HCT116 (cell line): ENCODE measurements around the gene CPNE8. TPM values are rescaled to one million over a fixed set of nuclear protein-coding genes. Genes with fewer than 3 reads are reported as not detected.
A peak's percentile ranks its signal among the peaks of the same experiment; 100 is the strongest.

ENCODE experiments used
- ATAC-seq: fragments of 200-7000 bp; cut with Tn5 transposase; 2 replicates; pipeline ENCODE4 v1.9.1; 2020; ENCODE audit warnings: mild to moderate bottlenecking, moderate library complexity
- BruUV-seq: library from RNA; stranded (reverse); fragments of 400-500 nt; replicated peaks from 2 replicates; lab custom pipeline; 2021; lab: Mats Ljungman, UMichigan
- CTCF ChIA-PET: fragments of 300-600 bp; sonication (Branson Sonifier 250); formaldehyde crosslinking; loops from one replicate; lab custom pipeline; 2021; ENCODE audit warnings: antibody characterized with exemption; lab: Charles Lee
- POLR2A ChIA-PET: fragments of 300-600, 350-600 bp; sonication (Branson Sonifier 250); formaldehyde crosslinking; loops from one replicate; lab custom pipeline; 2021; ENCODE audit warnings: antibody characterized with exemption; lab: Charles Lee
- RAD21 ChIA-PET, 2 experiments: fragments of 300-600 bp; sonication (Branson Sonifier 250); formaldehyde crosslinking; loops; one replicate each; lab custom pipeline; 2023; ENCODE audit warnings: low total read pairs in 2 of 2; ENCODE audit not compliant: uncharacterized antibody in 2 of 2, unreplicated experiment in 2 of 2, low non-redundant PET in 1 of 2; lab: Charles Lee
- DNase-seq: peaks from one replicate; pipeline ENCODE4 v3.0.0-alpha.2; 2010; ENCODE audit warnings: low read depth, low spot score
- H2AFZ ChIP-seq: fragments of 200-600 bp; shearing (Covaris generic), sonication (generic); 2 replicates; pipeline ENCODE4 v1.6.1; 2017; ENCODE audit warnings: low read depth, mixed run types, mixed read lengths, antibody characterized with exemption, low read length; ENCODE audit not compliant: poor library complexity, severe bottlenecking
- H3K27ac ChIP-seq: 2 replicates; pipeline ENCODE4 v1.5.1; 2012; ENCODE audit warnings: low read depth, low read length
- H3K27me3 ChIP-seq: fragments of 200-600 bp; sonication (generic); 2 replicates; pipeline ENCODE4 v1.6.1; 2016; ENCODE audit warnings: mixed run types, low read length, mixed read lengths; ENCODE audit not compliant: insufficient read depth
- H3K36me3 ChIP-seq, 2 experiments: fragments of 200-500 bp in 1 of 2; fragments of 200-600 bp in 1 of 2; sonication (Bioruptor generic) in 1 of 2; sonication (generic) in 1 of 2; 2 replicates each; pipeline versions ENCODE4 v1.5.1 to v1.6.1; 2014 to 2016; ENCODE audit warnings: low read length in 2 of 2, inconsistent platforms in 1 of 2, mixed read lengths in 1 of 2, mixed run types in 1 of 2; ENCODE audit not compliant: insufficient read depth in 2 of 2, control insufficient read depth in 1 of 2
- H3K4me1 ChIP-seq, 2 experiments: fragments of 200-600 bp in 1 of 2; sonication (generic) in 1 of 2; 2 replicates each; pipeline versions ENCODE4 v1.5.1 to v1.6.1; 2012 to 2017; ENCODE audit warnings: low read length in 2 of 2, inconsistent platforms in 1 of 2, mild to moderate bottlenecking in 1 of 2, mixed read lengths in 1 of 2, mixed run types in 1 of 2, moderate library complexity in 1 of 2; ENCODE audit not compliant: insufficient read depth in 2 of 2, control insufficient read depth in 1 of 2
- H3K4me2 ChIP-seq: fragments of 200-600 bp; sonication (generic); 2 replicates; pipeline ENCODE4 v1.6.1; 2017; ENCODE audit warnings: mixed run types, low read length, mixed read lengths
- H3K4me3 ChIP-seq, 2 experiments: fragments of 200-600 bp in 1 of 2; sonication (generic) in 1 of 2; replicated peaks in 1 of 2; 2 replicates each; pipeline ENCODE4 v1.5.1; 2011 to 2016; ENCODE audit warnings: low read length in 2 of 2, control low read depth in 1 of 2, low read depth in 1 of 2, mild to moderate bottlenecking in 1 of 2, mixed read lengths in 1 of 2, mixed run types in 1 of 2
- H3K79me2 ChIP-seq: fragments of 200-600 bp; sonication (generic); 2 replicates; pipeline ENCODE4 v1.6.1; 2017; ENCODE audit warnings: mild to moderate bottlenecking, mixed run types, low read length, moderate library complexity, mixed read lengths; ENCODE audit not compliant: insufficient read depth
- H3K9ac ChIP-seq: fragments of 200-600 bp; sonication (generic); 2 replicates; pipeline ENCODE4 v1.6.1; 2016; ENCODE audit warnings: low read length, mixed read lengths
- H3K9me2 ChIP-seq: fragments of 200-600 bp; sonication (generic), shearing (Covaris generic); 2 replicates; pipeline ENCODE4 v1.6.1; 2017; ENCODE audit warnings: mixed run types, mild to moderate bottlenecking, moderate library complexity; ENCODE audit not compliant: insufficient read depth
- H3K9me3 ChIP-seq, 2 experiments: fragments of 200-500 bp in 1 of 2; fragments of 200-600 bp in 1 of 2; sonication (Bioruptor generic) in 1 of 2; sonication (generic) in 1 of 2; 2 replicates each; pipeline ENCODE4 v1.6.1; 2014 to 2017; ENCODE audit warnings: low read length in 2 of 2, mixed read lengths in 2 of 2, inconsistent platforms in 1 of 2, low read depth in 1 of 2, mild to moderate bottlenecking in 1 of 2, mixed run types in 1 of 2, moderate library complexity in 1 of 2; ENCODE audit not compliant: control insufficient read depth in 1 of 2, insufficient read depth in 1 of 2
- H4K20me1 ChIP-seq: fragments of 200-600 bp; sonication (generic), shearing (Covaris generic); 2 replicates; pipeline ENCODE4 v1.6.1; 2017; ENCODE audit warnings: mixed run types, mild to moderate bottlenecking, moderate library complexity; ENCODE audit not compliant: insufficient read depth
- CBX3 ChIP-seq: IDR thresholded peaks from 2 replicates; pipeline ENCODE4 v1.6.1; 2012; ENCODE audit warnings: low read depth
- SIN3A ChIP-seq: IDR thresholded peaks from 2 replicates; pipeline ENCODE4 v1.6.1; 2012; ENCODE audit warnings: low read depth
- ZNF274 ChIP-seq: fragments of 200-500 bp; sonication (Bioruptor generic); IDR thresholded peaks from 2 replicates; pipeline ENCODE4 v1.6.1; 2014; ENCODE audit warnings: mild to moderate bottlenecking, low read depth, low read length, inconsistent platforms
- intact Hi-C: fragments of 100-400 bp; cut with micrococcal nuclease; formaldehyde crosslinking; loops from 2 replicates; pipeline ENCODE4 v1.10.0; 2022
- total RNA-seq: library from RNA; stranded (reverse); gene quantifications from one replicate; pipeline ENCODE4 v1.2.1, GENCODE V29; 2021; ENCODE audit not compliant: unreplicated experiment
- TF ChIP-seq, protein P1 (sequence below): IDR thresholded peaks from 2 replicates; pipeline ENCODE4 v1.6.1; 2011; ENCODE audit warnings: mild to moderate bottlenecking, low read length, moderate library complexity; ENCODE audit not compliant: insufficient replicate concordance; ENCODE audit errors: extremely low read depth
- TF ChIP-seq, protein P2 (sequence below): IDR thresholded peaks from 2 replicates; pipeline ENCODE4 v1.6.1; 2012

Gene CPNE8
- total RNA-seq, 1 experiment from 2014 or later: 14.2 TPM

DNA sequence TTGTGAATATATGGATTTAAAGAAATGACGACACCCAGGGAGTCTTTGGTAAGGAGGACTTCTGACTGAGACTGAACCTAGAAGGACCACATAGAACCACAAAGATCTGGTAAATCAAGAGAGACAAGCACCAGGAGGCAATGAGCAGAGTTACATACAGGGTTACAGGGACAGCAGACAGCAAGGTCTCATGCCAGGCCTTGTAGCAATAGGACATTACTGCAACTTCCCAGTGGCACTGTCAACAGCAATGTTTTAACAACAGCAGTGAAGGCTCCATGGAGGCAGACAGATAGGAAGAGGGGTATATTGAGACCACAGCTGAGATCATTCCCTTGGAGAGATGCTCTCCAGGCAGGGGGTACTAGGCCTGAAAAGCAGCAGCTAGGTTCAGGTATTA, 18.5 kb downstream of the CPNE8 start:
- ChIA-PET POLR2A (no interaction called here), RAD21 (no interaction called here), CTCF (no interaction called here)
- H3K4me2 ChIP-seq: no peak overlapping the region
- no peak for TF ChIP-seq ZNF274
- H4K20me1 ChIP-seq: no peaks in the 10 kb centered on the region
- H3K4me1 ChIP-seq: peaks cover 0 to 3% of the 10 kb centered on the region in 2 experiments; a peak in 2 of 4 replicates
- H3K9ac ChIP-seq: no peak overlapping the region
- DNase-seq: no peak
- no peaks in the 10 kb centered on the region for H3K36me3 ChIP-seq
- H3K27me3 ChIP-seq: no peaks in the 10 kb centered on the region
- no peak overlapping the region for H2AFZ ChIP-seq
- no peak overlapping the region for H3K4me3 ChIP-seq
- no peaks in the 10 kb centered on the region for H3K9me2 ChIP-seq
- BruUV-seq: no TSS peak
- no peak for ATAC-seq
- no peak overlapping the region for H3K27ac ChIP-seq
- peaks cover 16% of the 10 kb centered on the region for H3K79me2 ChIP-seq
- H3K9me3 ChIP-seq: no peaks in the 10 kb centered on the region
- intact Hi-C loops: no loop called here

DNA sequence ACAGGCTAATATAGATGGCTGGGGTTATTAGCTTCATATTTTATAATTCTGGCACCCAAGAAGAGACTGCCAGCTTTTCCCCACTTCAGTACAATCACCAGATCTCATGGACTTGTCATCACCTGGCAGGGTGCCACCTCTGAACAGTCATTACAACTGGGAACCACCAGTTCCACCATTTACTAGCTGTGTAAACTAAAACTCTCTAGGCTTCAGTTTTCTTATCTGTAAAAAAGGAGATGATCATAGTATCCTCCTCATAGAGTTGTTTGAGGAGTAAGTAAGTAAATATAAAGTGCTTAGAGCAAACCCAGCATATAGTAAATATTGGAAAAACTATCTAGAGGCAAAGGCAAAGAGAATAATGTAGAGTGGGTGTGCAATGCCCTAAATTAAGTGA, 19.3 kb downstream of the CPNE8 start:
- H3K9ac ChIP-seq: no peak overlapping the region
- ChIA-PET POLR2A (no interaction called here), RAD21 (no interaction called here), CTCF (interaction anchor here (1.1 kb wide), 1 partner anchor 20 kb away, joined by 4 read pairs; no protein-coding TSS in a partner anchor)
- ATAC-seq: no peak
- H3K36me3 ChIP-seq: no peaks in the 10 kb centered on the region
- no TSS peak for BruUV-seq
- H3K27ac ChIP-seq: no peak overlapping the region
- H3K4me1 ChIP-seq: no peaks in the 10 kb centered on the region
- no peak overlapping the region for H3K4me3 ChIP-seq
- H2AFZ ChIP-seq: no peak overlapping the region
- no peak for TF ChIP-seq SIN3A
- TF ChIP-seq, protein P1, sequence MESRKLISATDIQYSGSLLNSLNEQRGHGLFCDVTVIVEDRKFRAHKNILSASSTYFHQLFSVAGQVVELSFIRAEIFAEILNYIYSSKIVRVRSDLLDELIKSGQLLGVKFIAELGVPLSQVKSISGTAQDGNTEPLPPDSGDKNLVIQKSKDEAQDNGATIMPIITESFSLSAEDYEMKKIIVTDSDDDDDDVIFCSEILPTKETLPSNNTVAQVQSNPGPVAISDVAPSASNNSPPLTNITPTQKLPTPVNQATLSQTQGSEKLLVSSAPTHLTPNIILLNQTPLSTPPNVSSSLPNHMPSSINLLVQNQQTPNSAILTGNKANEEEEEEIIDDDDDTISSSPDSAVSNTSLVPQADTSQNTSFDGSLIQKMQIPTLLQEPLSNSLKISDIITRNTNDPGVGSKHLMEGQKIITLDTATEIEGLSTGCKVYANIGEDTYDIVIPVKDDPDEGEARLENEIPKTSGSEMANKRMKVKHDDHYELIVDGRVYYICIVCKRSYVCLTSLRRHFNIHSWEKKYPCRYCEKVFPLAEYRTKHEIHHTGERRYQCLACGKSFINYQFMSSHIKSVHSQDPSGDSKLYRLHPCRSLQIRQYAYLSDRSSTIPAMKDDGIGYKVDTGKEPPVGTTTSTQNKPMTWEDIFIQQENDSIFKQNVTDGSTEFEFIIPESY: no peak
- TF ChIP-seq, protein P2, sequence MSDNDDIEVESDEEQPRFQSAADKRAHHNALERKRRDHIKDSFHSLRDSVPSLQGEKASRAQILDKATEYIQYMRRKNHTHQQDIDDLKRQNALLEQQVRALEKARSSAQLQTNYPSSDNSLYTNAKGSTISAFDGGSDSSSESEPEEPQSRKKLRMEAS: no peak
- no peak for TF ChIP-seq CBX3
- no peaks in the 10 kb centered on the region for H3K9me3 ChIP-seq
- DNase-seq: peak; percentile 4
- H4K20me1 ChIP-seq: no peaks in the 10 kb centered on the region
- H3K4me2 ChIP-seq: no peak overlapping the region
- H3K79me2 ChIP-seq: peaks cover 16% of the 10 kb centered on the region
- intact Hi-C loops: no loop called here
- H3K9me2 ChIP-seq: no peaks in the 10 kb centered on the region
- no peaks in the 10 kb centered on the region for H3K27me3 ChIP-seq
